Karpas-422 (cell line): ENCODE data around the gene AXL. TPM values are rescaled to one million over a fixed set of nuclear protein-coding genes. Genes with fewer than 3 reads are reported as not detected.
"Not testable (repeated sequence)": the region's sequence is repeated elsewhere in the genome, so short reads cannot be mapped to it uniquely, and the experiment has no call there.

ENCODE experiments used
- DNase-seq: peaks from one replicate; pipeline ENCODE4 v3.0.0-alpha.2; 2015
- H2AFZ ChIP-seq: fragments of 200-600 bp; sonication (generic); 2 replicates; pipeline ENCODE4 v1.6.1; 2014; ENCODE audit warnings: antibody characterized with exemption, low read length, mixed read lengths
- H3K27ac ChIP-seq: fragments of 200-600 bp; sonication (generic); 2 replicates; pipeline ENCODE4 v1.5.1; 2014; ENCODE audit warnings: mild to moderate bottlenecking, low read length, moderate library complexity
- H3K27me3 ChIP-seq: fragments of 200-600 bp; sonication (generic); 2 replicates; pipeline ENCODE4 v1.6.1; 2014; ENCODE audit warnings: low read length, mixed read lengths
- H3K36me3 ChIP-seq: fragments of 200-600 bp; sonication (generic); 2 replicates; pipeline ENCODE4 v1.6.1; 2014; ENCODE audit warnings: low read length, mixed read lengths; ENCODE audit not compliant: insufficient read depth
- H3K4me1 ChIP-seq: fragments of 200-600 bp; sonication (generic); 2 replicates; pipeline ENCODE4 v1.6.1; 2014; ENCODE audit warnings: mild to moderate bottlenecking, low read length, mixed read lengths
- H3K4me2 ChIP-seq: fragments of 200-600 bp; sonication (generic); 2 replicates; pipeline ENCODE4 v1.6.1; 2014; ENCODE audit warnings: low read length, low read depth, mild to moderate bottlenecking; ENCODE audit not compliant: poor library complexity, severe bottlenecking
- H3K4me3 ChIP-seq: fragments of 200-600 bp; sonication (generic); 2 replicates; pipeline ENCODE4 v1.5.1; 2014; ENCODE audit warnings: mild to moderate bottlenecking, antibody characterized with exemption, low read length, mixed read lengths
- H3K79me2 ChIP-seq: fragments of 200-600 bp; sonication (generic); 2 replicates; pipeline ENCODE4 v1.6.1; 2014; ENCODE audit warnings: mild to moderate bottlenecking, low read length, mixed read lengths
- H3K9ac ChIP-seq: fragments of 200-600 bp; sonication (generic); 2 replicates; pipeline ENCODE4 v1.6.0; 2014; ENCODE audit warnings: low read length
- H3K9me2 ChIP-seq: fragments of 200-600 bp; sonication (generic), shearing (Covaris generic); replicated peaks from 2 replicates; pipeline ENCODE4 v1.6.0; 2014; ENCODE audit warnings: mild to moderate bottlenecking, low read length, moderate library complexity; ENCODE audit not compliant: insufficient read depth
- H3K9me3 ChIP-seq: fragments of 300-700, 200-600 bp; sonication (generic); 2 replicates; pipeline ENCODE4 v1.6.1; 2014; ENCODE audit warnings: low read length, mixed read lengths
- H4K20me1 ChIP-seq: fragments of 200-600 bp; sonication (generic); 2 replicates; pipeline ENCODE4 v1.6.1; 2014; ENCODE audit warnings: mild to moderate bottlenecking, antibody characterized with exemption, low read length, low read depth; ENCODE audit not compliant: insufficient read depth
- total RNA-seq: library from RNA; depleted of rRNA; stranded (reverse); fragments of >200 nt; shearing (Covaris generic); gene quantifications from 2 replicates; pipeline ENCODE4 v1.2.3, GENCODE V29; 2014; ENCODE audit warnings: low replicate concordance

AXL gene
- total RNA-seq, 1 experiment from 2014 or later, result not detected

DNA sequence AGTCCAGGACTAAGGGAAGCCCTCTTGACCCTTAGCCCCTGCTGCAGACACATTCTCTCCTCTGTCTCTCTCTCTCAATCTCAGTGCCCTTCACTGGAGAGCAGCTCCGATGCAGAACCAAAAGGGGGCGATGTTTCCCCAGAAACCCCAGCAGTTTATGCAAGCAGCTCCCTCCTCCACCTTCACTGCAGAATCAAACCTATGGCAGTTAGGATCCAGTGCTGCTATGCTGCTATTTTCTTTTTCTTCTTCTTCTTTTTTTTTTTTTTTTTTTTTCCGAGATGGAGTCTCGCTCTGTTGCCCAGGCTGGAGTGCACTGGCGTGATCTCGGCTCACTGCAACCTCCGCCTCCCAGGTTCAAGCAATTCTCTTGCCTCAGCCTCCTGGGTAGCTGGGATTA, 14.7 kb upstream of the AXL start:
- H3K4me3 ChIP-seq, H3K9me2 ChIP-seq, H3K9me3 ChIP-seq, H2AFZ ChIP-seq, H3K36me3 ChIP-seq, H3K4me1 ChIP-seq, H4K20me1 ChIP-seq, H3K4me2 ChIP-seq, H3K9ac ChIP-seq, H3K79me2 ChIP-seq, H3K27ac ChIP-seq, H3K27me3 ChIP-seq: not testable (repeated sequence)
- DNase-seq, result peak; percentile 93

DNA sequence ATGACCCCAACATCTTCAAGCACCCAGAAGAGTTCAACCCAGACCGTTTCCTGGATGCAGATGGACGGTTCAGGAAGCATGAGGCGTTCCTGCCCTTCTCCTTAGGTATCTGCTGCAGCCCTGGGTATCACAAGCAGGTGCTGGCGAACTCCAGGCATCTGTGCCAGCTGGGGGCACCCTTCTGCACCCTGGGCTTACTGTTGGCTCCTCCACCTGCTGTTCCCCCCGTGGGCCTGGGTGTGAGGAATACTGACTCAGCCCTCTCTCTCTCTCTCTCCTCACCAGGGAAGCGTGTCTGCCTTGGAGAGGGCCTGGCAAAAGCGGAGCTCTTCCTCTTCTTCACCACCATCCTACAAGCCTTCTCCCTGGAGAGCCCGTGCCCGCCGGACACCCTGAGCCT, 13.0 kb upstream of the AXL start:
- Histone ChIP-seq H3K9ac (no peak overlapping the region), H4K20me1 (no peaks in the 10 kb centered on the region), H2AFZ (no peak overlapping the region), H3K4me1 (no peaks in the 10 kb centered on the region), H3K27me3 (no peaks in the 10 kb centered on the region), H3K4me3 (no peak overlapping the region), H3K9me2 (no peaks in the 10 kb centered on the region), H3K27ac (no peak overlapping the region), H3K4me2 (no peak overlapping the region), H3K79me2 (no peaks in the 10 kb centered on the region), H3K36me3 (no peaks in the 10 kb centered on the region), H3K9me3 (no peaks in the 10 kb centered on the region)
- DNase-seq, result no peak

DNA sequence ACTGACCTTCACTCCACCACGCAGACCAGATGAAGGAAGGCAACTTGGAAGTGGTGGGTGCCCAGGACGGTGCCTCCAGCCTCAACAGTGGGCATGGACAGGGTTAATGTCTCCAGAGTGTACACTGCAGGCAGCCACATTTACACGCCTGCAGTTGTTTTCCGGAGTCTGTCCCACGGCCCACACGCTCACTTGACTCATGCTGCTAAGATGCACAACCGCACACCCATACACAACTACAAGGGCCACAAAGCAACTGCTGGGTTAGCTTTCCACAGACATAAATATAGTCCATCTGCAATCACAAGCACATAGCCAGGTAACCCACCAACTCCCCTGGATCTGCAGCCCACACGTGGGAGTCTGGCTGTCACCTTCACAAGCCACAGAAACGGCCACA, 12.6 kb upstream of the AXL start:
- Histone ChIP-seq H2AFZ (no peak overlapping the region), H3K4me2 (no peak overlapping the region)

DNA sequence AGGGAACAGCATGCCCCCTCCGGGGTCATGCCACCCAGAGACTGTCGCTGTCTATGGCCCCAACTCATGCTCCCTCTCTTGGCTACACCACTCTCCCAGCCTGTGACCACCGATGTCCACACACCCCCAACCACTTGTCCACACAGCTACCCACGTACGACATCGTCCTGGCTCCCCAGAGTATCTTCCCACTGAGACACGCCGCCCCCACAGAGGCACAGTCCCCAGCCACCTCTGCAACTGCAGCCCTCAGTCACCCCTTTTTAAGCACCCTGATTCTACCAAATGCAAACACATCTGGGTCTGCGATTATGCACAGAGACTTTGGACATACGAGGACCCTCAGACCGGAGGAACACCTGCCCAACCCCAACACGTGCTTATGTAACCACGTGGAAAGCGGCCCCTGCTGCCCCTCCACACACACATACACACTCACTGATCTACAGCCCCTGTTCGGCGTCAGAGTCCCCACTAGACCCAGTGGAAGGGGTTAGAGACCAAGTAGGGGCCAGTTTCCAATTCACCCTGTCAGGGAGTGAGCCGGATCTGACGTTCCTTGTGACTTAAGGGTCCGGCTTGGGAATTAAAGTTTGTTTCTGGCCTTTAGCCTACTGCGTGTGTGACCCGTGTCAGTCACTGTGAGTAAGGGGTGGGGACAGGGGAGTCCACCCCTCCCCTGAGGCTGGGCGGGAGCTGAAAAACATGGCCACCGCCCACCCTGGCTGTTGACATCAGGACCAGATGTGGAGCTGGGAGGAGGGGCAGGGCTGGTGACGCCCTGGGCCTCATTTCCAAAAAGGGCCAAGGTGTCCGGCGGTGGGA, 11.9 kb upstream of the AXL start:
- H3K79me2 ChIP-seq, result no peaks in the 10 kb centered on the region
- H3K27me3 ChIP-seq, result no peaks in the 10 kb centered on the region
- no peaks in the 10 kb centered on the region for H3K9me3 ChIP-seq
- H3K36me3 ChIP-seq, result no peaks in the 10 kb centered on the region
- H3K9me2 ChIP-seq, result no peaks in the 10 kb centered on the region
- H3K4me2 ChIP-seq, result no peak overlapping the region
- no peaks in the 10 kb centered on the region for H3K4me1 ChIP-seq
- H2AFZ ChIP-seq, result no peak overlapping the region
- H3K27ac ChIP-seq, result no peak overlapping the region
- H3K4me3 ChIP-seq, result no peak overlapping the region
- H4K20me1 ChIP-seq, result no peaks in the 10 kb centered on the region
- no peak for DNase-seq
- H3K9ac ChIP-seq, result no peak overlapping the region

More for the DNA sequence above, 12.6 kb upstream of the AXL start:
- Histone ChIP-seq H3K27me3 (no peaks in the 10 kb centered on the region), H3K4me1 (no peaks in the 10 kb centered on the region), H4K20me1 (no peaks in the 10 kb centered on the region), H3K36me3 (no peaks in the 10 kb centered on the region), H3K9me3 (no peaks in the 10 kb centered on the region), H3K9ac (no peak overlapping the region), H3K79me2 (no peaks in the 10 kb centered on the region), H3K9me2 (no peaks in the 10 kb centered on the region), H3K4me3 (no peak overlapping the region), H3K27ac (no peak overlapping the region)
- DNase-seq, result no peak

DNA sequence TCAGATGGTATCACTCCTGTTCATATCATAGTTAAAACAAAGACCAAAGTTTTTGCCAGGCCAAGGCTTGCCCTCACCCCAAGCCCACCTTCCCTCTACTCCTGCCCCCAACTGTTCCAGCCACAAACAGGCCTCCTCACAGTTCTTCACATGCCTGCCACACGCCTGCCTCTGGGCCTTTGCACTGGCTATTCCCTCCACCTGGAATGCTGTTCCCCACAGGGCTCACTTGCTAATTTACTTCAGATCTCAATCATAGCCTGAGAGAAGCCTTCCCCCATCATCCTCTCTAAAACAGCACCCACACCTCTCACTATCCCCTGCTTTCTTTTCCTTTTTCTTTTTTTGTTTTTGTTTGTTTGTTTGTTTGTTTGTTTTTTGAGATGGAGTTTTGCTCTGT, 4.9 kb upstream of the AXL start:
- no peaks in the 10 kb centered on the region for H3K9me2 ChIP-seq
- no peaks in the 10 kb centered on the region for H3K36me3 ChIP-seq
- H3K9me3 ChIP-seq, result no peaks in the 10 kb centered on the region
- no peak overlapping the region for H2AFZ ChIP-seq
- H3K27me3 ChIP-seq, result no peaks in the 10 kb centered on the region
- no peaks in the 10 kb centered on the region for H3K4me1 ChIP-seq
- DNase-seq, result no peak
- no peaks in the 10 kb centered on the region for H3K79me2 ChIP-seq
- H3K9ac ChIP-seq, result no peak overlapping the region
- no peaks in the 10 kb centered on the region for H4K20me1 ChIP-seq
- H3K27ac ChIP-seq, result no peak overlapping the region
- H3K4me3 ChIP-seq, result no peak overlapping the region
- no peak overlapping the region for H3K4me2 ChIP-seq

DNA sequence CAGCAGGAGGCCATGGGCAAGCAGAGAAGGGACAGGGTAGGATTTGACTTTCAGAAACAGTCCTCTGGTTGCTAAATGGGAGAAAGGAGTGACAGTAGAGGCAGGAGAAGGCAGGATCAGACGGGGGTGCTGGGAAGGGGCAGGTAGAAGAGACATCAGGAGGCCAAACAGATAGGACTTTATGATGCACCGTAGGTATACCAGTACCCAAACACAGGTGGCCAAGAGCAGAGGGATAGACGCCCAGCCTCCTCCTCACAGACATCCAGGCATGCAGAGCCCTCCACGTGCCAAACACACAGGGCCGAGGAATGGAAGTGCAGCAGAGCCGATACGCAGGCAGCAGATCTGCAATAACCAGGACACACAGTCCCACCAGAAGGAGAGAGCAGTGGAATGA, 1.3 kb upstream of the AXL start:
- no peaks in the 10 kb centered on the region for H3K27me3 ChIP-seq
- H3K79me2 ChIP-seq, result no peaks in the 10 kb centered on the region
- H3K36me3 ChIP-seq, result no peaks in the 10 kb centered on the region
- H3K4me1 ChIP-seq, result no peaks in the 10 kb centered on the region
- no peaks in the 10 kb centered on the region for H4K20me1 ChIP-seq
- H2AFZ ChIP-seq, result no peak overlapping the region
- no peak overlapping the region for H3K9ac ChIP-seq
- no peak overlapping the region for H3K4me3 ChIP-seq
- no peaks in the 10 kb centered on the region for H3K9me2 ChIP-seq
- no peak for DNase-seq
- H3K9me3 ChIP-seq, result no peaks in the 10 kb centered on the region
- H3K4me2 ChIP-seq, result no peak overlapping the region
- no peak overlapping the region for H3K27ac ChIP-seq

DNA sequence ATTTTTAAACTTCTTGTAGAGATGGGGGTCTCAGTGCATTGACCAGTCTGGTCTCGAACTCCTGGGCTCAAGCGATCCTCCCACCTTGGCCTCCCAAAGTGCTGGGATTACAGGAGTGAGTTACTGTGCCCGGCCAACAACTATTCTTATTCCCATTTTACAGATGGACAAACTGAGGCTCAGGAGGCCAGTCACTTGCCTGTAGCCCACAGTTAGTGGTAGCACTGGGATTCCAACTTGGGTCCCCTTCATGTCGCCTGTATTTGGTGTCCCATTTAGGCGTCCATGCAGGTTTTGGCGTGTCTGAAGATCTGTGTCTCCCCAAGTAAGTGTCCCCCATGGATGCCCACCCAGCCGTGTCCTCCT, 791 bp upstream of the AXL start:
- H3K79me2 ChIP-seq, result no peaks in the 10 kb centered on the region
- H4K20me1 ChIP-seq, result no peaks in the 10 kb centered on the region
- no peaks in the 10 kb centered on the region for H3K4me1 ChIP-seq
- H3K4me2 ChIP-seq, result no peak overlapping the region
- no peaks in the 10 kb centered on the region for H3K27me3 ChIP-seq
- H3K9me2 ChIP-seq, result no peaks in the 10 kb centered on the region
- H2AFZ ChIP-seq, result no peak overlapping the region
- no peaks in the 10 kb centered on the region for H3K9me3 ChIP-seq
- H3K4me3 ChIP-seq, result no peak overlapping the region
- no peaks in the 10 kb centered on the region for H3K36me3 ChIP-seq
- H3K9ac ChIP-seq, result no peak overlapping the region
- H3K27ac ChIP-seq, result no peak overlapping the region
- DNase-seq, result no peak

DNA sequence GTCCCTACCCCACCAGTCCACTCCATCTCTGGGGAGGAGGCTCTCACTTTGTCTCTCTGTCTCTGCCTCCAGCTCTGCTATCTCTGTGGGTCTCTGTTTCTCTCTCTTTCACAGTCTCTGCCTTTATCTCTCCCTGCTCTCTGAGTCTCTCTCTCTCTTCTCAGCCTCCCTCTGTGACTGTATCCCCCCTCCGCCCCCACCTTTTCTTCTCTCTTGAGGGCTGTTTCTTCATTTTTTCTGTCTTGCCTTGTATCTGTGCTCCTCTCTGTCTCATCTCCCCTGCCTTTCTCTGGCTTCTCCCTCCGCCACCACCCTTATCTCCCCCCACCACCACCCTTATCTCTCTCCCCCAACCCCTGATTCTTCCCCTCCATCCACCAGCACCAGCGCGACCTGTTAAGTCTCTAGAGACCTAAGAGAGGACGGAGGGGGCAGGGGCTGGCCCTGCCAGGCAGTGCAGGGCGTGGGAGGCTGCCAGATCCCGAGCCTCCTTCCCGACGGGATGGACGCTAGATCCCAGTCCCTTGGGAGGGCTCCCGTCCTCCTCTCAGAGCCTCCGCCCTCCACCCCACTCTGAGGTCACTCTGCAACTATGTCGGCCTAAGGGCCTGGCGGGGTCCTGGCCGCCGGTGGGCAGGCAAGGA, 1.0 kb downstream of the AXL start:
- no peak for DNase-seq
- Histone ChIP-seq H3K9me3 (no peaks in the 10 kb centered on the region), H3K9ac (no peak overlapping the region), H3K9me2 (no peaks in the 10 kb centered on the region), H2AFZ (no peak overlapping the region), H3K36me3 (no peaks in the 10 kb centered on the region), H4K20me1 (no peaks in the 10 kb centered on the region), H3K4me1 (no peaks in the 10 kb centered on the region), H3K27me3 (no peaks in the 10 kb centered on the region), H3K79me2 (no peaks in the 10 kb centered on the region), H3K4me3 (no peak overlapping the region), H3K4me2 (no peak overlapping the region), H3K27ac (no peak overlapping the region)
